ENCODE data around the gene CACNA2D3. TPM values are rescaled to one million over a fixed set of nuclear protein-coding genes. Genes with fewer than 3 reads are reported as not detected.
"Not testable (repeated sequence)": the region's sequence is repeated elsewhere in the genome, so short reads cannot be mapped to it uniquely, and the experiment has no call there.

Gene CACNA2D3
- total RNA-seq, 1 donor from 2014 or later, result 0.29 TPM

GRCh38 chr3:55094676-55095075 is 972.3 kb downstream of the CACNA2D3 start:
- no peaks in the 10 kb centered on the region for H3K36me3 Mint-ChIP-seq (ENCODE audit: insufficient read depth)
- H3K27ac Mint-ChIP-seq, result no peak overlapping the region
- no peak for TF ChIP-seq CTCF (IDR thresholded peaks at IDR 0.05; ENCODE audit: unreplicated experiment)
- H3K4me3 Mint-ChIP-seq (ENCODE audit: low read depth), result no peak overlapping the region
- H3K9me3 Mint-ChIP-seq (ENCODE audit: low read depth), result no peaks in the 10 kb centered on the region
- H3K4me1 Mint-ChIP-seq (ENCODE audit: low read depth), result no peaks in the 10 kb centered on the region
- no peak for DNase-seq (ENCODE audit: low spot score, unreplicated experiment)
- H3K27me3 Mint-ChIP-seq, result peaks cover 3% of the 10 kb centered on the region

DNA sequence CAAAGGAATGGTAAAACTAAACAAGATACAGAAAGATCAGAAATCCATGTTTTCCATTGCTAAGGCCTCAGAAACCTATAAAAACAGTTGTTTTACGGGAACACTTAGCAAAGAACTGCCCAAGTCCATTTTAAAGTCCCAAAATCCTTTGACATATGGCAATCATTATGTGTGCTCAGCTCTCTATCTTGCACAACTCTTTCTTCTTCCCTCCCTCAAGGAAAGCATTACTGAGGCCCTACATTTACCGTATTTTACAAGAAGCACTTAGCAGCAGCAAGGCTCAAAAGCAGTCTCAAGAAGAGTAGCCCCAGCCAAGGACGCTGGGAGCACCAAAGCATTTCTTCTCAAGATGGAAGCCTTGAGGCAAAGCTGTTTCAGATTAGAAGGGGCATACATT is 975.1 kb downstream of the CACNA2D3 start:
- Mint-ChIP-seq H3K4me3 (ENCODE audit: low read depth) (no peak overlapping the region), H3K27ac (no peak overlapping the region), H3K4me1 (ENCODE audit: low read depth) (no peaks in the 10 kb centered on the region), H3K27me3 (peaks cover 3% of the 10 kb centered on the region), H3K36me3 (ENCODE audit: insufficient read depth) (no peaks in the 10 kb centered on the region), H3K9me3 (ENCODE audit: low read depth) (no peaks in the 10 kb centered on the region)
- no peak for TF ChIP-seq CTCF (IDR thresholded peaks at IDR 0.05; ENCODE audit: unreplicated experiment)
- DNase-seq (ENCODE audit: low spot score, unreplicated experiment), result no peak

DNA sequence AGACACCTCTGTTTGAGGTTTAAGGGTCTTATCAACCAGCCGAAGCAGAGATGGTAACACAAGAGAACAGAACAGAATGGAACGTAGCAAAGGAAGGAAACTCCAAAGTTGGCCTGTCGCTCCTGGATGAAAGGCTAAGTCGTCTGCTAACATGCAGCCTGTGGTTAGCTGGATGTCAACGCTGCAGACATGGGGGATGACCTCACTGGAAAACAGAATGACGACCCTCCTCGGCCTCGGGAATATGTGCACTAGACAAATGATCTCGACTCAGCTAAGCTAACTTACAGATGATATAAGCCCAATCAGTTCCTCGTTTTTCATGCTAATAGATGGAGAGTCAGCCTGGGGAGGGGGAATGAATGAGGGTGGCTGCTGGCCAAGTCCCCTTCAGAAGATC is 983.3 kb downstream of the CACNA2D3 start:
- Mint-ChIP-seq H3K36me3 (ENCODE audit: insufficient read depth) (no peaks in the 10 kb centered on the region), H3K27ac (no peak overlapping the region)

DNA sequence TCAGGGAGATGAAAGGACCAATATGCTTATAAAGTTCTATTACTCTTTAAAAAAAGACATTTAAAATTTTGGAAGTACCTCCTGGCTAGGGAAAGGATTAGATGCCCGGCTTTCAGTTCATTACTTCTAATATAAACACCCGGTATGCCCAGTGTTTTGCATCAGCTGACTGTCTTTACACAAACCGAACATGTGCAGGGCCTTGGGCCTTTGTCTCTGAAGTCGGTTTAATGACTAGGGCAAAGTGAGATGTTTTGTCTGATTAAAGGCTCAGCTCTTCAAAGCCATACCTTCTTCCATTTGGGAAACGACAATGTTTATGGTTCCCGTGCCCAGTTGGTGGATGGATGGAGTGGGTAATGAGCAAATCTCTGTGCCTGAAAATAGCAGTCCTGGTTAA is 984.8 kb downstream of the CACNA2D3 start:
- Mint-ChIP-seq H3K27me3 (no peaks in the 10 kb centered on the region), H3K27ac (no peak overlapping the region), H3K9me3 (ENCODE audit: low read depth) (no peaks in the 10 kb centered on the region), H3K36me3 (ENCODE audit: insufficient read depth) (no peaks in the 10 kb centered on the region), H3K4me1 (ENCODE audit: low read depth) (no peaks in the 10 kb centered on the region), H3K4me3 (ENCODE audit: low read depth) (no peak overlapping the region)
- no peak for TF ChIP-seq CTCF (IDR thresholded peaks at IDR 0.05; ENCODE audit: unreplicated experiment)
- DNase-seq (ENCODE audit: low spot score, unreplicated experiment), result no peak

More for the DNA sequence above, 983.3 kb downstream of the CACNA2D3 start:
- Mint-ChIP-seq H3K9me3 (ENCODE audit: low read depth) (no peaks in the 10 kb centered on the region), H3K4me3 (ENCODE audit: low read depth) (no peak overlapping the region), H3K27me3 (no peaks in the 10 kb centered on the region), H3K4me1 (ENCODE audit: low read depth) (no peaks in the 10 kb centered on the region)
- no peak for TF ChIP-seq CTCF (IDR thresholded peaks at IDR 0.05; ENCODE audit: unreplicated experiment)
- no peak for DNase-seq (ENCODE audit: low spot score, unreplicated experiment)

GRCh38 chr3:55111906-55112305 is 989.6 kb downstream of the CACNA2D3 start:
- not testable (repeated sequence) for H3K27ac Mint-ChIP-seq; H3K9me3 Mint-ChIP-seq (ENCODE audit: low read depth); H3K4me3 Mint-ChIP-seq (ENCODE audit: low read depth); H3K36me3 Mint-ChIP-seq (ENCODE audit: insufficient read depth); DNase-seq (ENCODE audit: low spot score, unreplicated experiment); H3K4me1 Mint-ChIP-seq (ENCODE audit: low read depth); H3K27me3 Mint-ChIP-seq

GRCh38 chr3:55118451-55118850 is 996.1 kb downstream of the CACNA2D3 start:
- Mint-ChIP-seq H3K4me3 (ENCODE audit: low read depth) (no peak overlapping the region), H3K36me3 (ENCODE audit: insufficient read depth) (no peaks in the 10 kb centered on the region), H3K27me3 (no peaks in the 10 kb centered on the region), H3K27ac (no peak overlapping the region), H3K9me3 (ENCODE audit: low read depth) (no peaks in the 10 kb centered on the region), H3K4me1 (ENCODE audit: low read depth) (peaks cover 2% of the 10 kb centered on the region)
- no peak for TF ChIP-seq CTCF (IDR thresholded peaks at IDR 0.05; ENCODE audit: unreplicated experiment)
- no peak for DNase-seq (ENCODE audit: low spot score, unreplicated experiment)
